NCI-H146 treated with DMSO at 0.1 percent for 48 hours (cell line): ENCODE data around the gene SLC6A7.

ENCODE experiments used
- DNase-seq: peaks from one replicate; lab custom pipeline; 2025; ENCODE audit not compliant: unreplicated experiment; lab: John Stamatoyannopoulos, UW

The SLC6A7 gene

GRCh38 chr5:150190503-150190979 lies 679 bp downstream of the SLC6A7 start:
- no peak for DNase-seq

- no peak for DNase-seq
Measured at GRCh38 chr5:150190987-150191386, 1.1 kb downstream of the SLC6A7 start.

- DNase-seq, result no peak
Measured at GRCh38 chr5:150192462-150192861, 2.6 kb downstream of the SLC6A7 start.

GRCh38 chr5:150195736-150196485 lies 6.0 kb downstream of the SLC6A7 start:
- no peak for DNase-seq

GRCh38 chr5:150196514-150196913 lies 6.7 kb downstream of the SLC6A7 start:
- no peak for DNase-seq

- no peak for DNase-seq
Measured at GRCh38 chr5:150196986-150197385, 7.1 kb downstream of the SLC6A7 start.

GRCh38 chr5:150197476-150197875 lies 7.6 kb downstream of the SLC6A7 start:
- no peak for DNase-seq

- DNase-seq, result no peak
Measured at GRCh38 chr5:150202501-150202900, 12.6 kb downstream of the SLC6A7 start.

- DNase-seq, result no peak
Measured at GRCh38 chr5:150203832-150204589, 14.1 kb downstream of the SLC6A7 start.

GRCh38 chr5:150204590-150204960 lies 14.7 kb downstream of the SLC6A7 start:
- no peak for DNase-seq

- no peak for DNase-seq
Measured at GRCh38 chr5:150206098-150206778, 16.4 kb downstream of the SLC6A7 start.

- DNase-seq, result no peak
Measured at GRCh38 chr5:150206779-150207115, 16.9 kb downstream of the SLC6A7 start.

- no peak for DNase-seq
Measured at GRCh38 chr5:150208187-150209098, 18.6 kb downstream of the SLC6A7 start.

GRCh38 chr5:150209099-150209635 lies 19.3 kb downstream of the SLC6A7 start:
- DNase-seq, result no peak

- no peak for DNase-seq
Measured at GRCh38 chr5:150210644-150211043, 20.8 kb downstream of the SLC6A7 start.

- no peak for DNase-seq
Measured at GRCh38 chr5:150211156-150212030, 21.5 kb downstream of the SLC6A7 start.

- DNase-seq, result no peak
Measured at GRCh38 chr5:150213530-150213929, 23.7 kb downstream of the SLC6A7 start.

- no peak for DNase-seq
Measured at GRCh38 chr5:150214289-150214688, 24.4 kb downstream of the SLC6A7 start.
